ENCODE data around the gene TMEM192.

The TMEM192 gene

GRCh38 chr4:165151734-165152133 is 39.1 kb upstream of the TMEM192 start:
- Histone ChIP-seq H3K27me3 (ENCODE audit: insufficient read depth, poor library complexity, severe bottlenecking) (no peaks in the 10 kb centered on the region), H3K36me3 (ENCODE audit: low read depth) (no peaks in the 10 kb centered on the region), H3K4me3 (ENCODE audit: severe bottlenecking) (no peak overlapping the region), H3K27ac (ENCODE audit: poor library complexity, severe bottlenecking) (no peak overlapping the region), H3K4me1 (ENCODE audit: insufficient read depth, poor library complexity, severe bottlenecking) (peaks cover 5% of the 10 kb centered on the region), H3K9me3 (ENCODE audit: severe bottlenecking) (no peaks in the 10 kb centered on the region)
- DNase-seq (ENCODE audit: low spot score), result no peak
- peak; percentile 80 for ATAC-seq (ENCODE audit: low read depth)
- no peak for TF ChIP-seq CTCF (IDR thresholded peaks at IDR 0.05; ENCODE audit: poor library complexity, severe bottlenecking)

GRCh38 chr4:165150545-165150944 is 37.9 kb upstream of the TMEM192 start:
- ATAC-seq (ENCODE audit: low read depth), result no peak
- DNase-seq (ENCODE audit: low spot score), result no peak
- no peak overlapping the region for H3K4me3 ChIP-seq (ENCODE audit: severe bottlenecking)
- H3K27me3 ChIP-seq (ENCODE audit: insufficient read depth, poor library complexity, severe bottlenecking), result no peaks in the 10 kb centered on the region
- no peak overlapping the region for H3K27ac ChIP-seq (ENCODE audit: poor library complexity, severe bottlenecking)
- H3K4me1 ChIP-seq (ENCODE audit: insufficient read depth, poor library complexity, severe bottlenecking), result peaks cover 5% of the 10 kb centered on the region
- no peaks in the 10 kb centered on the region for H3K36me3 ChIP-seq (ENCODE audit: low read depth)
- no peaks in the 10 kb centered on the region for H3K9me3 ChIP-seq (ENCODE audit: severe bottlenecking)
- no peak for TF ChIP-seq CTCF (IDR thresholded peaks at IDR 0.05; ENCODE audit: poor library complexity, severe bottlenecking)

- ATAC-seq (ENCODE audit: low read depth) (no peak), DNase-seq (ENCODE audit: low spot score) (no peak)
- TF ChIP-seq CTCF (IDR thresholded peaks at IDR 0.05; ENCODE audit: poor library complexity, severe bottlenecking), result no peak
- H3K4me1 ChIP-seq (ENCODE audit: insufficient read depth, poor library complexity, severe bottlenecking), result no peaks in the 10 kb centered on the region
- no peaks in the 10 kb centered on the region for H3K9me3 ChIP-seq (ENCODE audit: severe bottlenecking)
- no peaks in the 10 kb centered on the region for H3K36me3 ChIP-seq (ENCODE audit: low read depth)
- no peaks in the 10 kb centered on the region for H3K27me3 ChIP-seq (ENCODE audit: insufficient read depth, poor library complexity, severe bottlenecking)
- H3K27ac ChIP-seq (ENCODE audit: poor library complexity, severe bottlenecking), result no peak overlapping the region
- no peak overlapping the region for H3K4me3 ChIP-seq (ENCODE audit: severe bottlenecking)
Measured at GRCh38 chr4:165138843-165139242, 26.2 kb upstream of the TMEM192 start.

GRCh38 chr4:165137205-165137604 is 24.5 kb upstream of the TMEM192 start:
- no peaks in the 10 kb centered on the region for H3K36me3 ChIP-seq (ENCODE audit: low read depth)
- H3K4me3 ChIP-seq (ENCODE audit: severe bottlenecking), result no peak overlapping the region
- DNase-seq (ENCODE audit: low spot score) (no peak), ATAC-seq (ENCODE audit: low read depth) (no peak)
- H3K9me3 ChIP-seq (ENCODE audit: severe bottlenecking), result no peaks in the 10 kb centered on the region
- H3K27me3 ChIP-seq (ENCODE audit: insufficient read depth, poor library complexity, severe bottlenecking), result no peaks in the 10 kb centered on the region
- H3K27ac ChIP-seq (ENCODE audit: poor library complexity, severe bottlenecking), result no peak overlapping the region
- no peaks in the 10 kb centered on the region for H3K4me1 ChIP-seq (ENCODE audit: insufficient read depth, poor library complexity, severe bottlenecking)
- TF ChIP-seq CTCF (IDR thresholded peaks at IDR 0.05; ENCODE audit: poor library complexity, severe bottlenecking), result no peak

GRCh38 chr4:165136529-165136928 is 23.9 kb upstream of the TMEM192 start:
- no peak for TF ChIP-seq CTCF (IDR thresholded peaks at IDR 0.05; ENCODE audit: poor library complexity, severe bottlenecking)
- DNase-seq (ENCODE audit: low spot score), result no peak

More at GRCh38 chr4:165136529-165136928, 23.9 kb upstream of the TMEM192 start:
- H3K9me3 ChIP-seq (ENCODE audit: severe bottlenecking), result no peaks in the 10 kb centered on the region
- no peaks in the 10 kb centered on the region for H3K27me3 ChIP-seq (ENCODE audit: insufficient read depth, poor library complexity, severe bottlenecking)
- H3K4me3 ChIP-seq (ENCODE audit: severe bottlenecking), result no peak overlapping the region
- no peak for ATAC-seq (ENCODE audit: low read depth)
- no peaks in the 10 kb centered on the region for H3K4me1 ChIP-seq (ENCODE audit: insufficient read depth, poor library complexity, severe bottlenecking)
- H3K36me3 ChIP-seq (ENCODE audit: low read depth), result no peaks in the 10 kb centered on the region
- H3K27ac ChIP-seq (ENCODE audit: poor library complexity, severe bottlenecking), result no peak overlapping the region

Measured in RWPE2 (cell line).